ENCODE data around the gene NFIA.

DNA sequence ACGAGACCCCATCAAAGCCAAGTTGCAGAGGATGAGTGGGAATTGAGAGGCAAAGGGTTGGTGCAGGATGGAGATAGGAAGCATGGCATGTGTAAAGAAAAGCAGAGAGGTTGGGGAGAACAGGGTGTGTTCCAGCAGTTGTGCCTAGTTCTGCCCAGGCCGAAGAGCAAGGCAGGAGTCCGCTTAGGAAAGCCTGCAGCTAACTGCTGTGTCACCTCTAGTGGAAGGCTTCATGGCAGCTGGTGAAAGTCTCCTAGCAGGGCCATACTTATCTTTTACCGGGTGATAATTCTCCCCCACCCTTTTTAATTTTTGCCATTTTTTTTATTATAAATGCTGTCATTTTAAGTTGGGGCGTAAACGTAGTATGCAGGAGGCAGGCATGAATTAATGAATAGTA lies 93.6 kb downstream of the NFIA start:
- TF ChIP-seq, protein P1, sequence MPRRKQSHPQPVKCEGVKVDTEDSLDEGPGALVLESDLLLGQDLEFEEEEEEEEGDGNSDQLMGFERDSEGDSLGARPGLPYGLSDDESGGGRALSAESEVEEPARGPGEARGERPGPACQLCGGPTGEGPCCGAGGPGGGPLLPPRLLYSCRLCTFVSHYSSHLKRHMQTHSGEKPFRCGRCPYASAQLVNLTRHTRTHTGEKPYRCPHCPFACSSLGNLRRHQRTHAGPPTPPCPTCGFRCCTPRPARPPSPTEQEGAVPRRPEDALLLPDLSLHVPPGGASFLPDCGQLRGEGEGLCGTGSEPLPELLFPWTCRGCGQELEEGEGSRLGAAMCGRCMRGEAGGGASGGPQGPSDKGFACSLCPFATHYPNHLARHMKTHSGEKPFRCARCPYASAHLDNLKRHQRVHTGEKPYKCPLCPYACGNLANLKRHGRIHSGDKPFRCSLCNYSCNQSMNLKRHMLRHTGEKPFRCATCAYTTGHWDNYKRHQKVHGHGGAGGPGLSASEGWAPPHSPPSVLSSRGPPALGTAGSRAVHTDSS (tag by site-specific recombination; IDR thresholded peaks at IDR 0.05), result no peak
- TF ChIP-seq, protein P2, sequence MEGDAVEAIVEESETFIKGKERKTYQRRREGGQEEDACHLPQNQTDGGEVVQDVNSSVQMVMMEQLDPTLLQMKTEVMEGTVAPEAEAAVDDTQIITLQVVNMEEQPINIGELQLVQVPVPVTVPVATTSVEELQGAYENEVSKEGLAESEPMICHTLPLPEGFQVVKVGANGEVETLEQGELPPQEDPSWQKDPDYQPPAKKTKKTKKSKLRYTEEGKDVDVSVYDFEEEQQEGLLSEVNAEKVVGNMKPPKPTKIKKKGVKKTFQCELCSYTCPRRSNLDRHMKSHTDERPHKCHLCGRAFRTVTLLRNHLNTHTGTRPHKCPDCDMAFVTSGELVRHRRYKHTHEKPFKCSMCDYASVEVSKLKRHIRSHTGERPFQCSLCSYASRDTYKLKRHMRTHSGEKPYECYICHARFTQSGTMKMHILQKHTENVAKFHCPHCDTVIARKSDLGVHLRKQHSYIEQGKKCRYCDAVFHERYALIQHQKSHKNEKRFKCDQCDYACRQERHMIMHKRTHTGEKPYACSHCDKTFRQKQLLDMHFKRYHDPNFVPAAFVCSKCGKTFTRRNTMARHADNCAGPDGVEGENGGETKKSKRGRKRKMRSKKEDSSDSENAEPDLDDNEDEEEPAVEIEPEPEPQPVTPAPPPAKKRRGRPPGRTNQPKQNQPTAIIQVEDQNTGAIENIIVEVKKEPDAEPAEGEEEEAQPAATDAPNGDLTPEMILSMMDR (tag by site-specific recombination; IDR thresholded peaks at IDR 0.05), result no peak
- TF ChIP-seq RBAK (tag by site-specific recombination; IDR thresholded peaks at IDR 0.05) (no peak), ZNF274 (IDR thresholded peaks at IDR 0.05; ENCODE audit: low read length) (no peak), ZNF274 (tag by site-specific recombination; IDR thresholded peaks at IDR 0.05; ENCODE audit: borderline replicate concordance) (no peak), ZNF510 (tag by site-specific recombination; IDR thresholded peaks at IDR 0.05; ENCODE audit: insufficient replicate concordance) (no peak), YY2 (tag by site-specific recombination; IDR thresholded peaks at IDR 0.05) (no peak)
- TF ChIP-seq, protein P3, sequence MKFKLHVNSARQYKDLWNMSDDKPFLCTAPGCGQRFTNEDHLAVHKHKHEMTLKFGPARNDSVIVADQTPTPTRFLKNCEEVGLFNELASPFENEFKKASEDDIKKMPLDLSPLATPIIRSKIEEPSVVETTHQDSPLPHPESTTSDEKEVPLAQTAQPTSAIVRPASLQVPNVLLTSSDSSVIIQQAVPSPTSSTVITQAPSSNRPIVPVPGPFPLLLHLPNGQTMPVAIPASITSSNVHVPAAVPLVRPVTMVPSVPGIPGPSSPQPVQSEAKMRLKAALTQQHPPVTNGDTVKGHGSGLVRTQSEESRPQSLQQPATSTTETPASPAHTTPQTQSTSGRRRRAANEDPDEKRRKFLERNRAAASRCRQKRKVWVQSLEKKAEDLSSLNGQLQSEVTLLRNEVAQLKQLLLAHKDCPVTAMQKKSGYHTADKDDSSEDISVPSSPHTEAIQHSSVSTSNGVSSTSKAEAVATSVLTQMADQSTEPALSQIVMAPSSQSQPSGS (tag by site-specific recombination; IDR thresholded peaks at IDR 0.05; ENCODE audit: low read depth), result no peak
- TF ChIP-seq, protein P4, sequence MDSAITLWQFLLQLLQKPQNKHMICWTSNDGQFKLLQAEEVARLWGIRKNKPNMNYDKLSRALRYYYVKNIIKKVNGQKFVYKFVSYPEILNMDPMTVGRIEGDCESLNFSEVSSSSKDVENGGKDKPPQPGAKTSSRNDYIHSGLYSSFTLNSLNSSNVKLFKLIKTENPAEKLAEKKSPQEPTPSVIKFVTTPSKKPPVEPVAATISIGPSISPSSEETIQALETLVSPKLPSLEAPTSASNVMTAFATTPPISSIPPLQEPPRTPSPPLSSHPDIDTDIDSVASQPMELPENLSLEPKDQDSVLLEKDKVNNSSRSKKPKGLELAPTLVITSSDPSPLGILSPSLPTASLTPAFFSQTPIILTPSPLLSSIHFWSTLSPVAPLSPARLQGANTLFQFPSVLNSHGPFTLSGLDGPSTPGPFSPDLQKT (IDR thresholded peaks at IDR 0.05; ENCODE audit: borderline replicate concordance, low read depth, low read length), result no peak

Data from HEK293 (cell line).